SK-N-MC (cell line): Measurements from ENCODE around the gene GRK2.

Experiments
- DNase-seq: peaks from one replicate; pipeline ENCODE4 v3.0.0-alpha.2; 2011; ENCODE audit warnings: low read depth, low spot score
- H3K27ac ChIP-seq: fragments of 200-600 bp; sonication (generic); 2 replicates; pipeline ENCODE4 v1.5.1; 2016; ENCODE audit warnings: mixed run types
- H3K36me3 ChIP-seq: fragments of 200-600 bp; sonication (generic); 2 replicates; pipeline ENCODE4 v1.6.1; 2017; ENCODE audit warnings: antibody characterized with exemption, low read length, mixed read lengths; ENCODE audit not compliant: insufficient read depth
- H3K4me3 ChIP-seq: fragments of 200-600 bp; sonication (generic); 2 replicates; pipeline ENCODE4 v1.5.1; 2016
- H3K9ac ChIP-seq: fragments of 200-600 bp; sonication (generic); 2 replicates; pipeline ENCODE4 v1.8.0; 2017; ENCODE audit warnings: mixed run types, mixed read lengths; ENCODE audit not compliant: insufficient read length
- H3K9me3 ChIP-seq: fragments of 200-600 bp; sonication (generic); 2 replicates; pipeline ENCODE4 v1.6.1; 2017; ENCODE audit warnings: low read depth, mild to moderate bottlenecking, antibody characterized with exemption, low read length, moderate library complexity, mixed read lengths
- EZH2 ChIP-seq: fragments of 200-600 bp; sonication (generic); IDR thresholded peaks from one replicate; pipeline ENCODE4 v1.6.1; 2017; ENCODE audit warnings: antibody characterized with exemption
- FOXP2 ChIP-seq: optimal IDR thresholded peaks from 2 replicates; pipeline ENCODE3; 2011; ENCODE audit warnings: mild to moderate bottlenecking, moderate library complexity; ENCODE audit not compliant: insufficient read depth; ENCODE audit errors: extremely low read length, control extremely low read depth
- POLR2AphosphoS5 ChIP-seq: IDR thresholded peaks from 2 replicates; pipeline ENCODE4 v1.6.1; 2012; ENCODE audit warnings: mild to moderate bottlenecking, low read depth, low read length, borderline replicate concordance

The GRK2 gene

DNA sequence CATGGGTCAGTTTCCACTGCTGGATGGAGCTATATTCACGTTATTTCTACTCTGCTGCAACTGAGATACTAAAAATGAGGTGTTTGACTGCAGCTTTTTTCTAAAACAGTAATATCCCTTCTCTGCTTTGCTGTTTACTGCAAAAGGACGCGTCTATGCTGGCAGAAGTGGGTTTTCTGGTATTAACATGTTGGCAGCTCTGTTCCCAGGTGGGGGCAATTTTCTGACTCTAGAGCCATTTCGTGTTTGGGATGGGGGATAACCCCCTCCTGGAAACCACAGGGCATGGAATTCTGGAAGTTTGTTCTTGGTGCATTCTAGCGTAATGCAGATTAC, 4.9 kb downstream of the GRK2 start:
- TF ChIP-seq FOXP2, result no peak
- TF ChIP-seq POLR2AphosphoS5, result no peak
- no peak for TF ChIP-seq EZH2
- H3K9ac ChIP-seq, result peak overlapping the region; percentile 20
- H3K4me3 ChIP-seq, result peak overlapping the region; percentile 76
- peak overlapping the region; percentile 96 for H3K27ac ChIP-seq
- no peak for DNase-seq
- H3K36me3 ChIP-seq, result peaks cover 5% of the 10 kb centered on the region; the same call in 1 of the 2 replicates
- no peaks in the 10 kb centered on the region for H3K9me3 ChIP-seq

GRCh38 chr11:67271541-67272284, 5.4 kb downstream of the GRK2 start:
- peaks cover 5% of the 10 kb centered on the region; the same call in 1 of the 2 replicates for H3K36me3 ChIP-seq
- no peaks in the 10 kb centered on the region for H3K9me3 ChIP-seq
- peak overlapping the region; percentile 76 for H3K4me3 ChIP-seq
- TF ChIP-seq EZH2, result no peak
- TF ChIP-seq POLR2AphosphoS5, result no peak
- no peak for TF ChIP-seq FOXP2
- no peak overlapping the region for H3K9ac ChIP-seq
- no peak for DNase-seq
- H3K27ac ChIP-seq, result peak overlapping the region; percentile 96

DNA sequence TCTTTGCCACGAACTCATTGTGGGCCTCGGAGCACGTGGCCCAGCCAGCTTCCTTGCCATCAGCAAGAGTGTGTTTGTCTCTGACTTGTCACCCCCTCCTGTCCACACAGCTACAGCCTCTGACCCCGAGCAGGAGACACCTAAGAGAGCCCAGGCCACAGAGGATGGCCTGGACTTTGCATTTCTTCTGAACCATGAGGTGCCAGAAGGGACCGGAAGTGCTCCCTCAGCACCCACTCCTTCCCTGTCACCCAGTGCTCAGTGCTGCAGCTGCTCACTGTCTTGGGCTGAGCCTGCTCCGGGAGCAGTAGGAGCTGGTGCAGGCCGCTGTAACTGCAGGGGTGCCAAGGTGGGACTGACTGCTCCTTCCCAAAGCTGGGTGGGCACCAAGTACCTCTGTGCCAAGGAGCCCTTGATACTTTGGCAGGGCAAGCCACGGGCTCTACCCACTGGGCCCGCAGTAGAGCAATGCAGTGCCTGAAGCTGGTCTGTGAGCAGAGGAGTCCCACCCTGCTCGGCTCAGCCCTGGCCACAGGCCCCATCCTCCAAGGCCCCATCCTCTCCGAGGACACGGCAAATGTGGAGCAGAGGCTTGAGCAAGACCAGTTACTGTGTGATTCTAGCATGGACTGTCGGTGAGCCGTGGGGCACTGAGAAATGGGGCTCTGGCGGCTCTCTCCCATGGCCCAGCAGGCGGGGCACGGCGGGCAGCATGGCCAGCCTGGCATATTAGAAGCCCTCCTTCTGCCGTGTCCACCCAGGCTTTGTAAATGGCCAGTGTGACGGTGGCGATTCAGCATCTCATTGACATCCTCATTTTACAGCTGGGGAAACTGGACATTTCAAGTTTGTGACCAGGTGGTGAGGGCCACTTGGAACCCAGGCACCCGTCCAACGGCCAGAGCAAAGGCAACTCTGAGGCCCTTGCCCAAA, 6.3 kb downstream of the GRK2 start:
- TF ChIP-seq EZH2, result no peak
- TF ChIP-seq FOXP2, result no peak
- Histone ChIP-seq H3K36me3 (peaks cover 5% of the 10 kb centered on the region; the same call in 1 of the 2 replicates), H3K9ac (no peak overlapping the region), H3K27ac (peak overlapping the region; percentile 57), H3K9me3 (no peaks in the 10 kb centered on the region), H3K4me3 (no peak overlapping the region)
- no peak for DNase-seq

- no peaks in the 10 kb centered on the region for H3K9me3 ChIP-seq
- DNase-seq, result no peak
- no peak for TF ChIP-seq FOXP2
- no peak for TF ChIP-seq EZH2
- no peak for TF ChIP-seq POLR2AphosphoS5
- peaks cover 4% of the 10 kb centered on the region; the same call in 1 of the 2 replicates for H3K36me3 ChIP-seq
- 0 out of 2 replicates have a peak overlapping the region, but pooled peaks have one; percentile 5 for H3K27ac ChIP-seq
- no peak overlapping the region for H3K9ac ChIP-seq
- H3K4me3 ChIP-seq, result no peak overlapping the region
Measured at GRCh38 chr11:67273260-67273990, 7.2 kb downstream of the GRK2 start.

DNA sequence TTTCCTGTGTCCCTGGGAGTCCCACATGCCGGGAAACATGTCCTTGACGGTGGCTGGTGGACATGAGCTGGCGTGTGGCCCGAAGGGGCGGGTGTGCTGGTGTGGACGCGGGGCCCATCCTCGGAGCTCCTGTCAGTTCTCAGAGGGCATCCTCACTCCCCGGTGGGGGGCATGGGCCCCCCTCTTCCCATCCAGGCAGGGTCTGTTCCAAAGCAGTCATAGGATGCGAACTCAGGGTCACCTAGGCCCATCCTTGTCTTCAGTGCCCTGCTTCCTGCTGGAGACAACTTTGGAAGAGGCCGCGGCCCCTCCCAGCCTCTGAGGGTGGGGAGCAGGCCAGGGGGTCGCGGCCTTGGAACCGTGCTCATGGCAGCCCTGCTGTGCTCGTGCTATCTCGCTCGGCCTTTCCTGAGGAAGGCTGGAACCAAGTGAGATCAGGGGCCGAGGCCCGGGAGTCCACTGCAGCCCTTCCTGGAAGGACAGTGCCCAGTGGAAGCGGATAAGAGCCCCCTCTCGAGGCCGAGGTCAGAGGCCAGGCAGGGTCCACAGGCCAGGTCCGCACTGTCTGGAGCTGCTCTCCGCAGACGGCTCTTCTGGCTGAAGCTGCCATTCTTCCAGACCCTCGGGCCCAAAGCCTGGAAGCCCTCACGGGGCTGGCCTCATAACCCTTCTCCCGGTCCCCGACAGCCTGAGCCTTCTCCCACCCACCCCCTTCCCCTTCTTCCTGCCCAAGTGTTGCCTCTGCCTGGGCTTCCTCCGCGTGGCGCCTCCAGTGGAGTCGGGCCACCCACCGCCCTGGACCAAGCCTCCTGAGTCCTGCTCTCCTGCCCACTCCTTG, 8.7 kb downstream of the GRK2 start:
- peaks cover 16% of the 10 kb centered on the region; the same call in 1 of the 2 replicates for H3K36me3 ChIP-seq
- no peaks in the 10 kb centered on the region for H3K9me3 ChIP-seq
- TF ChIP-seq EZH2, result no peak
- no peak for TF ChIP-seq POLR2AphosphoS5
- TF ChIP-seq FOXP2, result no peak
- H3K27ac ChIP-seq, result no peak overlapping the region
- no peak overlapping the region for H3K4me3 ChIP-seq
- no peak overlapping the region for H3K9ac ChIP-seq
- DNase-seq, result no peak

GRCh38 chr11:67275606-67276409, 9.5 kb downstream of the GRK2 start:
- Histone ChIP-seq H3K9ac (no peak overlapping the region), H3K36me3 (peaks cover 24% of the 10 kb centered on the region), H3K4me3 (no peak overlapping the region), H3K27ac (peak overlapping the region; percentile 98), H3K9me3 (no peaks in the 10 kb centered on the region)
- TF ChIP-seq FOXP2 (no peak), POLR2AphosphoS5 (no peak), EZH2 (no peak)
- no peak for DNase-seq

- peaks cover 34% of the 10 kb centered on the region for H3K36me3 ChIP-seq
- no peak for DNase-seq
- H3K9me3 ChIP-seq, result no peaks in the 10 kb centered on the region
- peak overlapping the region; percentile 76 for H3K4me3 ChIP-seq
- peak overlapping the region; percentile 81 for H3K9ac ChIP-seq
- no peak for TF ChIP-seq POLR2AphosphoS5
- no peak for TF ChIP-seq FOXP2
- no peak for TF ChIP-seq EZH2
- peak overlapping the region; percentile 98 for H3K27ac ChIP-seq
Measured at GRCh38 chr11:67276781-67277230, 10.5 kb downstream of the GRK2 start.
